Stimulated activated CD8-positive, alpha-beta memory T cell treated with anti-CD3 and anti-CD28 coated beads, Interleukin-15, amount 100 ng/mL, for 48 hours (primary cell): Measurements from ENCODE around the gene OVCA2.

Experiments
- DNase-seq, 2 donors: peaks; one replicate each; pipeline ENCODE4 v3.0.0-alpha.2; 2020; ENCODE audit warnings: low read depth in 2 of 2

OVCA2 gene

DNA sequence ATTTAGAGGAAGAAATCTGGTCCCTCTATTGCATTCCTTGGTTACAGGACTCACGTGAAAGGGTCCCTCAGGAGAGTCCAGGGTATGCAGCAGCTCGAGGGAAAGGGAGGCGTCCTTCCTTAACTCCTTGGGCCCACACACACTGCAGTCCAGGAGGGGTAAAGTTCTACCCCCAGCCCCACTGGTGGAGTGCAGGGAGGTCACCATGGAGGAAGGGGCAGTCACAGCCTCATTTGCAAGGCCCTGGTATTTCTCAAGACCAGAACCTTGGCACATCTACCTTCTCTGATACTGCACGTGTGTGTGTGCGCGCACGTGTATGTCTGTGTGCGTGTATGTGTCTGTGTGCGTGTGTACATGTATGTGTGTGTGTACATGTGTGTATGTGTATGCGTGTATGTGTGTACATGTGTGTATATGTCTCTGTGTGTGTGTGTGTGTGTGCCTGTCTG lies 24.2 kb downstream of the OVCA2 start:
- no peak for DNase-seq

DNA sequence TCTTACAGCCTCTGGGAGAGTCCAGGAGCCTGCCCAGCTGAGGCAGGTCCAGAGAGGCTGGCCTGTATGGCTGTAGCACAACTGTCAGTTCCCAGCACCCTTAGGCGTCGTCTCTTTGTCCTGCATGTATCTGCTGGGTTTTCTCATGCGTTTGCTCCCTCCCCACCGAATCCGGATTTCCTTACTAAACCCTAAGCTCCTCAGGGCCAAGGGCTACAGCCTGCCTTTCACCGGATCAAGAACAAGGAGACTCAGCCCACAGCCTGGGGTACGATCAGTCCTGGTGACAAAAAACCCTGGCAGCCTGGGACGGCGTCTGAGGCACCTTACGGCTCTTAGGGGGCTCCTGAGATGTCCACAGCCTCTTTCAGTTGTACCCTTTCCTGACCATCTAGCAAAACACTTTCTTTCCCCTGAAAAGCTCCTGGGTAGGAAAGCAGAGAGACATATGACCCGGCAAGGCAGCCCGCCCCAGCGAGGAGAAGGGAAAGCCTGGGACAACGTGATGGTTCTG lies 25.3 kb downstream of the OVCA2 start:
- DNase-seq, result no peak

DNA sequence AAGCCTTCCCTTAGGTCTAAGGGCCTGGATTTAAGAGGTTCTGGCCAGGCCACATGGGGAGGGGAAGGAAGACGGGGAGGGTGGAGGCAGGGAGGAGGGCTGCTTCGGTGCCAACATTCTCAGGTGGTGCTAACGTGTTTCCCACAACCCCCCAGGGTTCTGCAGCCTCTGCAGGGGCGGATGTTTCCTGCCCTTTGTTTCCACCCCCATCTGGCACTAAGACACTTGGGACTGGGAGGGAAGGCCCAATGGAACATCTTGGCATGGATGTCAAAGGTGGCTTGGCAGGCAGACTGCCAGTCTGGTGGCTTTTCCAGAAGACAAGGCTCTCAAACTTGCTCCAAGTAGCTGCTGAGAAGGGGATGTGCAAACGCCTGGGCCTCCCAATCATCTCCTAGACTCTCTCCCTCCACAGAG lies 25.8 kb downstream of the OVCA2 start:
- DNase-seq, result no peak

- no peak for DNase-seq
Observed at GRCh38 chr17:2068031-2068518, 26.3 kb downstream of the OVCA2 start.

DNA sequence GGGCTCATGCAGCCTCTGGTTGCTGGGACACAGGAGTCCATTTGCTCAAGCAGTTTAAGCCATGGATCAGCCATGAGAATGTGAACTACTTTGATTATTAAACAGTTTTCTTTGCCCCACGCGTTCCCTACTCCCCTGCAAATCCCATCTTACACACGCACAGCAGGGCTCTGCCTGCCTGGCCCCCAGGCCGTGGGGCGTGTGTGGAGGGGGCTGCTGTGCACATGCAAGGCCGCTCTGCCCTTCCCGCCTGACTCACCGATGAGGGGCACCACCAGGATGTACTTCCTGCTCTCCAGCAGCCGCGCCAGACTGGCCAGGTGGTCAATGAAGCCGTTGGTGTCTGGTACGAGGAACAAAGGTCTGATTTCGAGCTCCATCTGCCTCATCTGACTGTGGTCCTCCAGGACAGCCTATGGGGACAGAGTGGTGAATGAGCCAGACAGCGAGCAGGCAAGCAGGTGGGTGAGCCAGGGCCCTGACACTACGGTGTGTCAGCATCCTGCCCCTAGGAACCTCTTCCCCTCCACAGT lies 26.8 kb downstream of the OVCA2 start:
- DNase-seq, result peak in 1 of 2 donors; percentile 46

DNA sequence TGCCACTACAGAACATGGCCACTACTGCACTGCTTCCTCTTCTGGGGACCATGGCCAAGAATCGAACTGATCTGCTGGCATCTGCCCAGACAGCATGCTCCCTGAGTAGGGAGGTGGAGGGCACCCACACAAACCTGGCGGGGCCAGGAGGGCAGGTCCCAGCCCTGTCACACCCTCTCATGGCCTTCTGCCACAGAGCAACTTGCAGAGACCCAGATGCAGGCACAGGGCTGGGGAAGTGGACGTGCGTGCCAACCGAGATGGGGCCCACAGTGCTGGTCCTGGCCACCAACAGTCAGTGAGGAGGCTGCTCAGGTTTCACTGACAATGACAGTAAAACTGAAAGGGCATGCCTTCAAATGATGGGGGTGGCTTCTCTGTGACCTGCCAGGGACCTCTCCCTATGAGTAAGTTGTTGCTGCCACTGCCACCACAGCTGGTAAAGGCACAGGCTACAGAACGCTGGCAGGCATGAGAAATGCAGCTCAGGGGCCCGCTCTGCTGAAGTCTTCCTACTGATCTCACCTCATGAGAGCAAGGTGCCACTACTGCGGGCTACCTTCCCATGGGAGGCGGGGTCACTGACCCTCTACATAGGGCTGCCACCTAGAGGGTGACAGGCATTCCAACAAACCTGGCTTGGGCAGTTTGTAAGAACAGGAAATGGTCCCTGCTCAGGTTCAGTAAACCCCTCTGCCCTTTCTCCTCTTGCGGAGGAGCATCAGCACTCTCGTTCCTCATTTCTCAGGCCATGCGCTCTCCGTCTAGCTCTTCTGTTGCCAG lies 28.6 kb downstream of the OVCA2 start:
- DNase-seq, result peak; percentile 75 to 77

- no peak for DNase-seq
Observed at GRCh38 chr17:2071024-2071385, 29.2 kb downstream of the OVCA2 start.

DNA sequence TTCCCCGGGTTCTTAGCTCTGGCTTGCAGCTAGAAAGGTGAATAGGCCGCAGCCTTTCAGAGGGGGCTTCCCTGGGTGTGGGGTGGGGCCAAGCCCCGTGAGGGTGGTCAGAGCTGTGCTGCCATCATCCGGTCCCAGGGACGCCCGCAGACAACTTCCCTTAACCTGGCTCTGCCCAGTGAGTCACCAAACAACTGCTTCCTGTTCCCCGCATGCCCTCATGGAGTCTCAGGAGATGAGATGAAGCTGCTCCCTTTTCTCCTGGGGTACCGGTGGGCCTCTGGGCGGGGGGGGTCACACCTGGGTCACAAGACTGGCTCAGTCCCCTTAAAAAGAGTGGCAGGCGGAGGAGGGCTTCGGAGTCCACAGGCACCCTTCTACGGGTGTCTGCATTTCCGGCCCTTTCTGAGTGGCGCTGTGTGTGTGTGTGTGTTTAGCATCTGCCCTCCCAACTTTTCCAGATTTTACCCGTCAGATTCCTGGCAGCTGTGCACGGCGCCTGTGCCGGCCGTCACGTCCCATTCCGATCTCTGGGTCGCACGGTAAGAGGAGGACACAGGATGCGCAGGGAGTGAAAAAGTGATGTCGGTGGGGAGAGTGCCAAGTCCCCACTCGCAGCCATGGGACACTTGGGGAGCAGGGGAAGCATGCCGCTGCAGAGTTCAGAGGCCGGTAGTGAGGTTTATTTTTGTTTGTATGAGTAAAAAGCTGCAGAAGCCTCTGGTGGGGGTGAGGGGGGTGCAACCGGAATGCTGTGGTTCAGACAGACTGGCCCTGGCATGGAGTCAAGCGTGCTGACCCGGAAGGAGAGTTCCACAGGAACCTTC lies 29.8 kb downstream of the OVCA2 start:
- DNase-seq, result no peak

DNA sequence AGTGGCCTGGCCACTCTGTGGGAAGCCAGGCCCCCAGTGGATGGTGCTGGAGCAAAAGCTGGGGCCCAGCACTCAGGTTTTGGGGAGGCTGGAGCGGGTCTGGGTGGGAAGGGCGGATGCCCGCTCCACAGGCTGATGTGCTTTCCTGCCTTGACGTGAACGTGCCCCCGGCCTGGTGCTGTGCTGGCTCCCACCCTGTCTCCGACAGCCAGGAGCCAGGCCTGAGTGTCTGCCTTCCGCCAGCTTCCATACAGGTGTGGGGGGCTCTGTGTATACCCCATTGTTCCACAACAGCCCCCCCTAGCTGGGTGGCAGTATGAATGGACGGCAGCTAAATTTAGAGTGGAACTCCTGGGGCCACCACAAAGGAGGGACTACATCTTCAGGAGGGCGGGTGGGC lies 33.1 kb downstream of the OVCA2 start:
- DNase-seq, result no peak

DNA sequence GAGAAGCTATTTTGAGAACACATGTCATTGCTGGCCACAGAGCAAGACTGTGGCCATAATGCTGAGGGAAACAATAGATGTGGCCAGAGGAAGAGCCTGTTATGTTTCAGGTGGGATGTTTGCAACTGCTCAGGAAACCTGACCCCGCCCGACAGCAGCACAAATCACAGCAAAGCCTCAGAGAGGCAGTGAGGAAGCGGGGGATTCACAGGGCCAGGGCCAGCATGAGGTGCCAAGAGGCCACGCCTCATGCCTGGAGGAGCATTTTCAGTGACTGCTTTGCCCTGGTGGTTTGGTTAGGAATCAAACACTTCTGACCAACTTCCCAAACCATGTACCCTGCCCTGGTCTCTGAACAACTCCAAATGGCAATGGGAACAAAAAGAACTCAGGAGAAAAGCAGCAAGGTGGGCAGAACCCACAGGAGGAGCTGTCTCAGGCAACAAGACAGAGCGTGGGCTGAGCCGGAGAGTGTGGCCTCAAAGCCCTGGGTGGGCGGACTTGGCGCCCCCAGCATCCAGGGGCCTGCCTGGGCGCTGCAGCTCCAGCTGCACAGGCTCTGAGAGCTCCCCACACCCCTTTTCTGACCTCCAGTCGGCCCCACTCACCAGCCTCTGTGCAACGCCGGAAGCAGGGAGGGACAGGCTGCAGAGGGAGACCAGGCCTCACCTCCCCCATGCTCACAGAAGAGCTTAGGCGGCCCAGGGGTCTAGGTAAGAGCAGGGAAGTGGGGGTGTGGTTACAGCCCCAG lies 33.7 kb downstream of the OVCA2 start:
- DNase-seq, result no peak

- no peak for DNase-seq
Observed at GRCh38 chr17:2076087-2076984, 34.5 kb downstream of the OVCA2 start.

DNA sequence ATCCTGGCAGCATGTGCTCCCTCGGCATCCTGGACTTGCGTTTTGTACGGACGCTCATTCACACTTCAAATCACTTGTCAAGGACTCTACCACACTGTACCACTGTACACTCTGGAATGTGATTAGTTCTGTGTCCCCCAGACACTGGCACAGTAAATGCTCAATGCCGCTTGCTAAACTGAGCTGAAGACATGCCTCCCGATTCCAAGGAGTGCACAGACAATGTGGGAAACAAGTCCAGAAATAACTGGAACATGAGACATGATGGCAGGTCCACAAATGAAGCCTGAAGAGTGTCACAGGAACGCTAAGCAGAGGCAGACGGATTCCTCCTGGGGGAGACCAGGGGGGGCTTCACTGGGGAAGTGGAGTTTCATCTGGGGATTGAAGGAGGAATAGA lies 35.2 kb downstream of the OVCA2 start:
- no peak for DNase-seq

GRCh38 chr17:2081564-2081963 lies 39.7 kb downstream of the OVCA2 start:
- DNase-seq, result no peak

GRCh38 chr17:2082003-2082781 lies 40.4 kb downstream of the OVCA2 start:
- DNase-seq, result no peak

DNA sequence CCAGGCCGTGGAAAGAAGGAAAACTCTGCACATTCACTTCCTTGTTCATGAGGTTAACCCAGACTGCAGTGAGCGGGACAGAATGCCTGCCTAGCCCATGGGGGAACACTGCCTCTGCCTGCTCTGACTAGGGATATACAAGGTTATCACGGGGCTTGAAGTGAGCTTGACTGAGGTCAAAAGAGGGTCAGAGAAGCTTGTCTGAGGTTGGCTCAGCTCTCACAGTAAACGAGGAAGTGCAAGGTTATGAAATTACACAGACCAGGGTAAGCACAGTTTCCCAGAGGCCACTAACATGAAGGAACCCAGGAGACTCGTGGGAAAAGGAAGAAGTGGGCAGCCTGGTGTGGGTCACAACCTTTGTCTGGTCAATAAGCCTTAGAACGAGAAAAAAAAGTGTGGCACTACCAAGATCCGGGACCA lies 41.8 kb downstream of the OVCA2 start:
- no peak for DNase-seq

GRCh38 chr17:2084036-2084765 lies 42.4 kb downstream of the OVCA2 start:
- DNase-seq, result no peak

GRCh38 chr17:2084766-2085647 lies 43.2 kb downstream of the OVCA2 start:
- DNase-seq, result no peak

GRCh38 chr17:2085648-2085949 lies 43.8 kb downstream of the OVCA2 start:
- DNase-seq, result no peak
